K562 (cell line): ENCODE data around the gene ADNP. TPM values are rescaled to one million over a fixed set of nuclear protein-coding genes. Genes with fewer than 3 reads are reported as not detected.

ENCODE experiments used
- ATAC-seq: fragments of 200-7000 bp; cut with Tn5 transposase; 3 replicates; pipeline ENCODE4 v1.9.1; 2020; ENCODE audit warnings: moderate library complexity
- BruUV-seq: library from RNA; stranded (reverse); fragments of 400-500 nt; replicated peaks from 2 replicates; lab custom pipeline; 2021; lab: Mats Ljungman, UMichigan
- CTCF ChIA-PET: fragments of 300-600 bp; formaldehyde crosslinking; extraction: SDS; loops from one replicate; lab custom pipeline; 2021; ENCODE audit warnings: low intra/inter-chr PET ratio; lab: Yijun Ruan, JAX
- POLR2A ChIA-PET: fragments of 300-600, 350-650 bp; sonication (Branson Sonifier 250); formaldehyde crosslinking; extraction: SDS; loops from one replicate; lab custom pipeline; 2021; ENCODE audit warnings: antibody characterized with exemption, inconsistent platforms; lab: Yijun Ruan, JAX
- DNase-seq, 4 experiments: peaks; one replicate each; pipeline versions ENCODE4 v3.0.0 to v3.0.0-alpha.2; 2011 to 2018; ENCODE audit warnings: low spot score in 3 of 4, mixed read lengths in 3 of 4; ENCODE audit errors: extremely low read depth in 1 of 4
- FAIRE-seq: peaks from 2 replicates; lab custom pipeline; 2011; peaks lifted over from hg19 to GRCh38; lab: Jason Lieb, UNC
- H2AFZ ChIP-seq: 2 replicates; pipeline ENCODE4 v1.6.0; 2011; ENCODE audit warnings: low read depth, low read length, control low read depth, inconsistent platforms
- H3K27ac ChIP-seq: fragments of 200-600 bp; 3 replicates; pipeline ENCODE4 v1.8.0; 2011; ENCODE audit warnings: low read depth, mild to moderate bottlenecking, control low read depth, inconsistent platforms, low read length, moderate library complexity, mixed read lengths; ENCODE audit errors: extremely low read depth
- H3K27me3 ChIP-seq, 2 experiments: fragments of 300-600 bp in 1 of 2; 2 replicates in 1 of 2; 3 replicates in 1 of 2; pipeline versions ENCODE4 v1.6.0 to v1.8.0; 2011; ENCODE audit warnings: inconsistent platforms in 2 of 2, low read length in 2 of 2, mild to moderate bottlenecking in 1 of 2, mixed read lengths in 1 of 2, moderate library complexity in 1 of 2; ENCODE audit not compliant: control insufficient read depth in 2 of 2, insufficient read depth in 2 of 2
- H3K36me3 ChIP-seq: fragments of 300-600 bp; 3 replicates; pipeline ENCODE4 v1.8.0; 2011; ENCODE audit warnings: mild to moderate bottlenecking, low read length, inconsistent platforms; ENCODE audit not compliant: control insufficient read depth, insufficient read depth
- H3K4me1 ChIP-seq, 2 experiments: fragments of 200-600 bp in 1 of 2; replicated peaks in 1 of 2; 2 replicates in 1 of 2; 3 replicates in 1 of 2; pipeline versions ENCODE4 v1.5.1 to v1.8.0; 2011; ENCODE audit warnings: inconsistent platforms in 2 of 2, low read length in 2 of 2, mild to moderate bottlenecking in 1 of 2, mixed read lengths in 1 of 2, moderate library complexity in 1 of 2; ENCODE audit not compliant: control insufficient read depth in 2 of 2, insufficient read depth in 2 of 2
- H3K4me2 ChIP-seq: 2 replicates; pipeline ENCODE4 v1.6.1; 2011; ENCODE audit warnings: low read length, control low read depth, inconsistent platforms, mixed read lengths; ENCODE audit not compliant: insufficient read depth
- H3K4me3 ChIP-seq: fragments of 200-600 bp; sonication (generic), shearing (Covaris generic); 2 replicates; pipeline ENCODE4 v1.5.1; 2016; ENCODE audit warnings: control low read depth, inconsistent platforms
- H3K79me2 ChIP-seq: fragments of 200-600 bp; 3 replicates; pipeline ENCODE4 v1.8.0; 2011; ENCODE audit warnings: low read length, inconsistent platforms; ENCODE audit not compliant: control insufficient read depth, insufficient read depth
- H3K9ac ChIP-seq, 2 experiments: 2 replicates each; pipeline versions ENCODE4 v1.6.0 to v1.6.1; 2011; ENCODE audit warnings: low read depth in 2 of 2, low read length in 2 of 2, control low read depth in 1 of 2, inconsistent platforms in 1 of 2, mild to moderate bottlenecking in 1 of 2, mixed read lengths in 1 of 2; ENCODE audit not compliant: insufficient read depth in 1 of 2
- H3K9me1 ChIP-seq: one replicate; pipeline ENCODE4 v1.6.0; 2011; ENCODE audit warnings: inconsistent platforms, mild to moderate bottlenecking, low read length, moderate library complexity; ENCODE audit not compliant: control insufficient read depth, insufficient read depth
- H3K9me3 ChIP-seq: replicated peaks from 2 replicates; pipeline ENCODE4 v1.5.1; 2011; ENCODE audit warnings: low read depth, low read length, inconsistent platforms; ENCODE audit not compliant: control insufficient read depth, insufficient read depth
- H4K20me1 ChIP-seq: replicated peaks from 2 replicates; pipeline ENCODE4 v1.6.1; 2011; ENCODE audit warnings: low read length, inconsistent platforms, mixed read lengths; ENCODE audit not compliant: control insufficient read depth, insufficient read depth
- ATF2 ChIP-seq: sonication (generic); formaldehyde crosslinking; IDR thresholded peaks from 2 replicates; pipeline ENCODE4 v1.8.1; 2022; ENCODE audit warnings: missing genetic modification reagents
- CBX3 ChIP-seq, 2 experiments: IDR thresholded peaks; 1 replicate in 1 of 2; 2 replicates in 1 of 2; pipeline ENCODE4 v1.6.1; 2012; ENCODE audit warnings: inconsistent platforms in 2 of 2, low read length in 2 of 2, borderline replicate concordance in 1 of 2, control low read depth in 1 of 2
- CHAMP1 ChIP-seq: fragments of 450-650 bp; IDR thresholded peaks from 2 replicates; pipeline ENCODE4 v1.6.1; 2016; ENCODE audit warnings: mild to moderate bottlenecking
- ELK3 ChIP-seq: fragments of 450-650 bp; formaldehyde crosslinking; IDR thresholded peaks from 2 replicates; pipeline ENCODE4 v1.4.0; 2020; ENCODE audit warnings: mild to moderate bottlenecking
- FOXA3 ChIP-seq, 2 experiments: fragments of 450-650 bp in 1 of 2; sonication (generic) in 1 of 2; formaldehyde crosslinking; IDR thresholded peaks in 1 of 2; conservative IDR thresholded peaks in 1 of 2; 2 replicates each; pipeline versions ENCODE4 v1.4.0 to v1.8.0; 2020 to 2022; ENCODE audit warnings: mild to moderate bottlenecking in 2 of 2, missing genetic modification reagents in 1 of 2
- GATA2 ChIP-seq: sonication (generic); formaldehyde crosslinking; IDR thresholded peaks from 2 replicates; pipeline ENCODE4 v1.4.0; 2020; ENCODE audit warnings: mild to moderate bottlenecking, missing genetic modification reagents
- IRF1 ChIP-seq: sonication (generic); formaldehyde crosslinking; IDR thresholded peaks from 2 replicates; pipeline ENCODE4 v1.8.0; 2022; ENCODE audit warnings: missing genetic modification reagents, mild to moderate bottlenecking, borderline replicate concordance
- NCOR1 ChIP-seq: fragments of 450-650 bp; IDR thresholded peaks from 2 replicates; pipeline ENCODE4 v1.6.1; 2016; ENCODE audit warnings: mild to moderate bottlenecking, moderate library complexity
- PHB2 ChIP-seq: fragments of 450-650 bp; IDR thresholded peaks from 2 replicates; pipeline ENCODE4 v1.6.1; 2017; ENCODE audit warnings: low read depth
- USF1 ChIP-seq: sonication (generic); formaldehyde crosslinking; IDR thresholded peaks from 2 replicates; pipeline ENCODE4 v1.9.0; 2022; ENCODE audit warnings: mild to moderate bottlenecking, missing genetic modification reagents
- YY1 ChIP-seq, 3 experiments: IDR thresholded peaks; 2 replicates each; pipeline ENCODE4 v1.6.1; 2011; ENCODE audit warnings: low read length in 2 of 3, mild to moderate bottlenecking in 2 of 3, moderate library complexity in 2 of 3, borderline replicate concordance in 1 of 3, control low read depth in 1 of 3, low read depth in 1 of 3; ENCODE audit not compliant: insufficient read depth in 3 of 3, insufficient replicate concordance in 2 of 3, control insufficient read depth in 1 of 3, insufficient read length in 1 of 3; ENCODE audit errors: extremely low read depth in 1 of 3
- ZFPM2 ChIP-seq: fragments of 250-450 bp; sonication (Bioruptor Pico); IDR thresholded peaks from 2 replicates; pipeline ENCODE4 v1.5.1; 2022; ENCODE audit warnings: mild to moderate bottlenecking
- ZNF445 ChIP-seq: fragments of 250-450 bp; sonication (Bioruptor Pico); IDR thresholded peaks from 2 replicates; pipeline ENCODE4 v1.4.0; 2020; ENCODE audit warnings: low read depth, mild to moderate bottlenecking, moderate library complexity
- ZNF707 ChIP-seq: fragments of 250-450 bp; sonication (Bioruptor Pico); conservative IDR thresholded peaks from 2 replicates; pipeline ENCODE4 v1.8.0; 2022; ENCODE audit warnings: inconsistent platforms, mild to moderate bottlenecking, moderate library complexity
- WGBS: fragments of 100-300 bp; shearing (Covaris generic); methylation state at CpG from one replicate; pipeline ENCODE4 v1.1.6; 2016; ENCODE audit warnings: low coverage, mixed read lengths; ENCODE audit not compliant: insufficient coverage; ENCODE audit errors: missing lambda C conversion rate; 5-methylcytosine and 5-hydroxymethylcytosine counted together
- in situ Hi-C: fragments of 300-500 bp; cut with MboI; formaldehyde crosslinking; loops from 4 replicates; pipeline ENCODE4 v1.15.0; 2018; ENCODE audit warnings: inconsistent platforms, mixed read lengths
- intact Hi-C: fragments of 100-400 bp; cut with micrococcal nuclease; formaldehyde crosslinking; loops from 2 replicates; pipeline ENCODE4 v1.14.2; 2022
- polyA plus RNA-seq, 8 experiments: library from polyadenylated mRNA; depleted of rRNA in 4 of 8; stranded (reverse) in 5 of 8; unstranded in 3 of 8; fragments of >200 nt; fragmentation: Nextera tagmentation in 2 of 8; fragmentation: Illumina TruSeq in 1 of 8; extraction: Ambion mirVana in 2 of 8; extraction: Trizol in 1 of 8; gene quantifications; 2 replicates each; pipeline versions ENCODE4 v1.2.1 to v1.2.3, GENCODE V29; 2011 to 2014; ENCODE audit warnings: inconsistent platforms in 1 of 8, missing spikeins in 1 of 8
- total RNA-seq, 7 experiments: library from RNA; depleted of rRNA in 6 of 7; stranded (reverse); fragments of >200 nt in 6 of 7; fragmentation: Illumina TruSeq in 2 of 7; extraction: Trizol in 2 of 7; gene quantifications; 2 replicates each; pipeline versions ENCODE4 v1.2.1 to v1.2.3, GENCODE V29; 2011 to 2021; ENCODE audit warnings: low replicate concordance in 1 of 7

ADNP gene
- total and polyA plus RNA-seq, 9 of the 15 experiments (the other 6 are each of a cell fraction or from before 2014, with no cell fraction given) = 17.8 to 59.9 (median 25.3) TPM

- TF ChIP-seq NCOR1 (peak; percentile 55; the same call in 1 of the 2 replicates), GATA2 (CRISPR knock-in tag) (no peak), PHB2 (no peak), USF1 (CRISPR knock-in tag) (no peak), ZNF707 (CRISPR knock-in tag) (no peak)
Measured at GRCh38 chr20:50911716-50912115, 19.5 kb downstream of the ADNP start (continued).

GRCh38 chr20:50911030-50911429 is 20.2 kb downstream of the ADNP start:
- H3K27ac ChIP-seq = no peak overlapping the region
- TF ChIP-seq ATF2 (CRISPR knock-in tag) (no peak), FOXA3 (CRISPR knock-in tag; conservative IDR thresholded peaks at IDR 0.05 in 1 of 2, IDR thresholded peaks at IDR 0.05 in 1 of 2) (no peak), YY1 (IDR thresholded peaks at IDR 0.05; ENCODE audit: borderline replicate concordance in 1 of 3, control insufficient read depth in 1 of 3, extremely low read depth in 1 of 3, insufficient read depth in 3 of 3, insufficient read length in 1 of 3, insufficient replicate concordance in 2 of 3, low read depth in 1 of 3, low read length in 2 of 3) (no peak), CBX3 (IDR thresholded peaks at IDR 0.05; ENCODE audit: borderline replicate concordance in 1 of 2, low read length in 2 of 2) (no peak), CHAMP1 (no peak), ZFPM2 (no peak), ZNF445 (no peak), ELK3 (CRISPR knock-in tag) (no peak), IRF1 (no peak)

More at GRCh38 chr20:50911030-50911429, 20.2 kb downstream of the ADNP start:
- POLR2A ChIA-PET = interaction anchor here (0.6 to 2.7 kb wide), 7 partner anchors 8 to 26 kb away, joined by 3 to 22 read pairs (median 3); partner anchors contain the start of gene ADNP
- in situ Hi-C loops (no loop called here), intact Hi-C loops (no loop called here)
- FAIRE-seq = no peak
- Histone ChIP-seq H3K9me3 (no peaks in the 10 kb centered on the region), H2AFZ (no peak overlapping the region), H3K27me3 (no peaks in the 10 kb centered on the region), H3K4me3 (no peak overlapping the region), H3K4me1 (peaks cover 8 to 37% of the 10 kb centered on the region in 2 experiments), H3K9me1 (no peaks in the 10 kb centered on the region), H3K9ac (no peak overlapping the region), H3K36me3 (peaks cover 69% of the 10 kb centered on the region), H3K79me2 (peaks cover 97% of the 10 kb centered on the region), H4K20me1 (peaks cover 40% of the 10 kb centered on the region), H3K4me2 (no peak overlapping the region)
- CTCF ChIA-PET = no interaction called here
- no peak for ATAC-seq
- WGBS = 80% methylated on average over 3 of the region's 3 CpGs
- BruUV-seq = no TSS peak
- DNase-seq = no peak
